ENCODE results near the gene GSTP1. TPM values are rescaled to one million over a fixed set of nuclear protein-coding genes. Genes with fewer than 3 reads are reported as not detected.
A peak's percentile ranks its signal among the peaks of the same experiment; 100 is the strongest.

GSTP1 gene
- total RNA-seq, 4 donors from 2014 or later, result 2,883 to 4,990 (median 3,239) TPM

DNA sequence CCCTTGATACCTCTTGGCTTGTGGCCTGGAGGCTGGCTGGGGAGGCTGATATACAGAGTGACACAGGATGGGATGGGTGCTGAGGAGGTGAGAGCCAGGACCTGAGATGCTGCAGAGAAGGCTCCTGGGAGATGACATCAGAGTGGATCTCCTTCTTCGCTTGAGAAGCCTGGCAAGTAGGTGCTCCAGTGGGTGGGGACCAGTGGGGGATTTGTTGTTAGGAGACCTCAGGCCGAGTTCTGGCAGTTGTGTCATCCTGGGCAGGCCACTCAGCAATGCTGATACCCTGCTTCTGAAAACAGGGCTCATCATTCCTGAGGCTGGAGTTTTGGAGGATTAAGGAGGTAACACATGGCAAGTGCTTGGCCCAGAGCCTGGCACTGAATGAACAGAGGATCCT, 21.2 kb downstream of the GSTP1 start:
- intact Hi-C loops (cut with DNase I), result no loop called here
- TF ChIP-seq, protein P1, sequence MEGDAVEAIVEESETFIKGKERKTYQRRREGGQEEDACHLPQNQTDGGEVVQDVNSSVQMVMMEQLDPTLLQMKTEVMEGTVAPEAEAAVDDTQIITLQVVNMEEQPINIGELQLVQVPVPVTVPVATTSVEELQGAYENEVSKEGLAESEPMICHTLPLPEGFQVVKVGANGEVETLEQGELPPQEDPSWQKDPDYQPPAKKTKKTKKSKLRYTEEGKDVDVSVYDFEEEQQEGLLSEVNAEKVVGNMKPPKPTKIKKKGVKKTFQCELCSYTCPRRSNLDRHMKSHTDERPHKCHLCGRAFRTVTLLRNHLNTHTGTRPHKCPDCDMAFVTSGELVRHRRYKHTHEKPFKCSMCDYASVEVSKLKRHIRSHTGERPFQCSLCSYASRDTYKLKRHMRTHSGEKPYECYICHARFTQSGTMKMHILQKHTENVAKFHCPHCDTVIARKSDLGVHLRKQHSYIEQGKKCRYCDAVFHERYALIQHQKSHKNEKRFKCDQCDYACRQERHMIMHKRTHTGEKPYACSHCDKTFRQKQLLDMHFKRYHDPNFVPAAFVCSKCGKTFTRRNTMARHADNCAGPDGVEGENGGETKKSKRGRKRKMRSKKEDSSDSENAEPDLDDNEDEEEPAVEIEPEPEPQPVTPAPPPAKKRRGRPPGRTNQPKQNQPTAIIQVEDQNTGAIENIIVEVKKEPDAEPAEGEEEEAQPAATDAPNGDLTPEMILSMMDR (IDR thresholded peaks at IDR 0.05), result no peak
- no peak for TF ChIP-seq POLR2A (IDR thresholded peaks at IDR 0.05)
- Histone ChIP-seq H3K9me3 (no peaks in the 10 kb centered on the region), H3K4me3 (no peak overlapping the region), H3K4me1 (peaks cover 13 to 42% (median 17%) of the 10 kb centered on the region in 3 donors), H3K27ac (peak overlapping the region in 1 of 4 donors; percentile 97), H3K36me3 (peaks cover 5 to 17% (median 14%) of the 10 kb centered on the region in 3 donors), H3K27me3 (no peaks in the 10 kb centered on the region)
- WGBS, 2 donors, result 73 to 80% methylated on average over 1 to 2 of the region's 2 CpGs
- DNase-seq, result no peak

DNA sequence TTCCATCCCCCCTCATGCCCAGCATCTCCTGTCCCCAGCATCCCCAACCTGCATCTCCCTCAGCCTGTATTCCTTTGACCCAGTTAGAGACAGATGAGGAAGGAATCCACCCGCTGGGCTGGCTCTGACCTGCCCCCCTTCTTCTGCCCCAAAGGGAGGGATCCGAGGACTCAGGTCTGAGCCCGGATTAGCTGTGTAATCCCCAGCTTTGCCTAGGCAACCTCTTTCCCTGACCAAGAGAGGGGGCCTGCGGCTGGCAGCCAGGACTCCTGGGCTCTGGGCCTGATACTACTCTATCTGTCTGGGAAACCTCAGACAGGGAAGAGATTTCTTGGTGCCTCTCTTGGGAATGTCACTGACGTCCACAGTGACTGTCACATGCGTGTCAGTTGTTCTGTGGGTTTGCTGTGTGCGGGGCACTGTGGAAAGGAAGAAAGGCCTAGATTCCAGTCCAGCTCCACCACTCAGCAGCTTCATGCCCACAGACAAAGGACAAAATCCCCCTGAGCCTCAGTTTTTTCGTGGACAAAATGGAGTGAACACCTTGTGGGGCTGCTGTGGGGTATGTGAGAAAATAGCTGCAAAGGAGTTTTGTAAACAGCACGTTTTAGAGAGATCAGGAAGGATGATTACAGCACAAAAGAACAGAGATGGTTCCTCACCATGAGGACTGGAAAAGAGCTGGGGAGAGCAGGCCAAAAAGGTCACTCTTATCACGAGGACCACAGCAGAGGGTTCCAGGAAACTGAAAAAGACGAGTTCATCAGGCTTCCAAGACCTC, 21.8 kb downstream of the GSTP1 start:
- Histone ChIP-seq H3K36me3 (peaks cover 6 to 23% (median 18%) of the 10 kb centered on the region in 3 donors), H3K4me3 (no peak overlapping the region), H3K4me1 (peaks cover 13 to 42% (median 17%) of the 10 kb centered on the region in 3 donors), H3K9me3 (no peaks in the 10 kb centered on the region), H3K27me3 (no peaks in the 10 kb centered on the region), H3K27ac (peak overlapping the region in 3 of 4 donors; percentile 2 to 97 (median 95))
- intact Hi-C loops (cut with DNase I), result no loop called here
- no peak for DNase-seq
- 54 to 65% methylated on average over 7 to 9 of the region's 11 CpGs for WGBS, 2 donors
- TF ChIP-seq, protein P1 (IDR thresholded peaks at IDR 0.05), result peak in 1 of 6 experiments; percentile 11
- TF ChIP-seq POLR2A (IDR thresholded peaks at IDR 0.05), result no peak

DNA sequence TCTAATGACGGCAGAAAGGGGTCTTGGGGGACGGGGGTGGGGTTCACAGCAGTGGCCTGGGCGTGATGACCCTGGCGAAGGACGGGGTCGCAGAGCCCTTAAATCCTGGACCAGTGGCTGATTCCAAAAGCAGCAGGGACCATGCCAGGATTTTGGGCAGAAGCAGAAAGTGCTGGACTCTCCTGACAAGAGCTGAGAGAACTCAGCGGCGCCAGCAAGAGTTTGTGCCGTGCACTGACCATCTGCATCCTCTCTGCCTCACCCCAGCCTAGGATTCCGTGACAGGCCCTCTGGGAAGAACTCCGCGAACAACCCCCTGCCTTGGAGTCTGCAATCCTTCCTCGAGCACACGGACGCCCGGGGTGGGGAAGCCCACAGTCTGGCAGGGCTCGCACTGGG, 22.5 kb downstream of the GSTP1 start:
- H3K4me3 ChIP-seq, result peak overlapping the region; percentile 89 to 99 (median 92)
- intact Hi-C loops (cut with DNase I), result no loop called here
- no peaks in the 10 kb centered on the region for H3K9me3 ChIP-seq
- H3K4me1 ChIP-seq, result peaks cover 13 to 42% (median 17%) of the 10 kb centered on the region in 3 donors
- WGBS, 2 donors, result 42 to 53% methylated on average over 7 to 8 of the region's 17 CpGs
- H3K27me3 ChIP-seq, result no peaks in the 10 kb centered on the region
- H3K27ac ChIP-seq, result peak overlapping the region; percentile 85 to 97 (median 94)
- no peak for DNase-seq
- TF ChIP-seq, protein P1 (IDR thresholded peaks at IDR 0.05), result no peak
- no peak for TF ChIP-seq POLR2A (IDR thresholded peaks at IDR 0.05)
- peaks cover 13 to 30% (median 22%) of the 10 kb centered on the region in 3 donors for H3K36me3 ChIP-seq

DNA sequence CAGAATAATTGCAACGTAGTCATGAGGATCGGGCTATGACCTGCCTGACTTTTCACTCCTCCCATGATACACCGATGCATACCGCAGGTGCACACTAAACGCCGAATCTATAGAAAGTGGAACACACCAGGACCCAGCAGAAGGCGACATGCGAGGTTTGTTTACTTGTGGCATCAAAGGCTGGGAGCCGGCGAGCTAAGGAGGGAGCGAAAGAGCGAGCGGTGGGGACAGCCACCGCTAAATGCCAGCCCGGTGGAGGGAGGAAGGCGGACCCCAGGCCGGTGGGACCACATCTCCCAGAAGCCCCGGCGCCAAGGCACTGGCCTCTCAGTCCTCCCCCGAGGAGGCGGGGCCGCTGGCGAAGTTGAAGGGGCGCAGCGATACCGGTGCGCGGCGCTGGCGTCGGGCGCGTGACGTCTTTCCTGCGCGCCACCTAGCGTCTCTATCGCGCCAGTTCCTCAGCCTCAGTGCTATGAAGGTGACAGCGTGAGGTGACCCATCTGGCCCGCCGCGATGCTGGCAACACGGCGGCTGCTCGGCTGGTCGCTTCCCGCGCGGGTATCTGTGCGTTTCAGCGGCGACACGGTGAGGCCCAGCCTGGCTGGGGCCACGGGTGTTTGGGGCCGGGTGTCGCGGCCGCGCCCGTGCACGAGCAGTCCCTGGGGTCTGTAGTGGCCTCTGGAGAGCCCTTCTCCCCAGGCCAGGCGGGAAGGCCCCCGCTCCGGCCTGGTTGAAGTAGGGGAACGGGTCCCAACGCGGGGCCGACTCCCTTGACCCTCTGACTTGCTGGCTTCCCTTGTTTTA, 23.1 kb downstream of the GSTP1 start, which contains the start of gene NDUFV1:
TSS of gene NDUFV1 (plus strand) at position 445 of the 804 bp plus-strand sequence. CDS start at position 514, 69 bp downstream.
- Histone ChIP-seq H3K4me1 (peaks cover 13 to 42% (median 17%) of the 10 kb centered on the region in 3 donors), H3K9me3 (no peaks in the 10 kb centered on the region), H3K4me3 (peak within 1 kb of the TSS; percentile 89 to 99 (median 92)), H3K27ac (peak within 1 kb of the TSS; percentile 85 to 97 (median 94)), H3K27me3 (no peaks in the 10 kb centered on the region), H3K36me3 (peaks cover 14 to 36% (median 25%) of the 10 kb centered on the region in 3 donors)
- peak; percentile 78 for DNase-seq
- 0% methylated on average over 3 to 24 of the region's 69 CpGs for WGBS, 2 donors
- intact Hi-C loops (cut with DNase I), result no loop called here
- peak in 3 of 4 donors; percentile 53 to 72 (median 62) for TF ChIP-seq POLR2A (IDR thresholded peaks at IDR 0.05)
- TF ChIP-seq, protein P1 (IDR thresholded peaks at IDR 0.05), result peak; percentile 60 to 90 (median 78)
